H1 (cell line): Measurements from ENCODE around the gene GAS7. TPM values are rescaled to one million over a fixed set of nuclear protein-coding genes. Genes with fewer than 3 reads are reported as not detected.

Source experiments
- CTCF ChIA-PET: fragments of 300-600 bp; sonication (Branson Sonifier 250); formaldehyde crosslinking; loops from one replicate; lab custom pipeline; 2021; ENCODE audit not compliant: partially characterized antibody; lab: Charles Lee
- POLR2A ChIA-PET: fragments of 300-600 bp; sonication (Branson Sonifier 250); formaldehyde crosslinking; loops from one replicate; lab custom pipeline; 2021; ENCODE audit warnings: inconsistent platforms; ENCODE audit not compliant: partially characterized antibody; lab: Charles Lee
- DNase-seq, 2 experiments: peaks; one replicate each; pipeline versions ENCODE4 v3.0.0 to v3.0.0-alpha.2; 2010 to 2022; ENCODE audit warnings: low spot score in 2 of 2, low read depth in 1 of 2, mixed read lengths in 1 of 2
- FAIRE-seq: peaks from 2 replicates; lab custom pipeline; 2011; peaks lifted over from hg19 to GRCh38; lab: Jason Lieb, UNC
- H2AFZ ChIP-seq: 2 replicates; pipeline ENCODE4 v1.8.1; 2012; ENCODE audit warnings: low read length, inconsistent platforms
- H2AK5ac ChIP-seq: 2 replicates; pipeline ENCODE4 v1.6.1; 2013; ENCODE audit warnings: low read depth, low read length
- H2BK120ac ChIP-seq: replicated peaks from 2 replicates; pipeline ENCODE3; 2013; ENCODE audit warnings: low read depth, low read length, inconsistent platforms
- H2BK12ac ChIP-seq: 2 replicates; pipeline ENCODE4 v1.6.1; 2013; ENCODE audit warnings: low read depth, low read length
- H2BK15ac ChIP-seq: 2 replicates; pipeline ENCODE4 v1.6.1; 2013; ENCODE audit warnings: low read length
- H2BK20ac ChIP-seq: 2 replicates; pipeline ENCODE4 v1.6.1; 2013; ENCODE audit warnings: low read length
- H2BK5ac ChIP-seq: 2 replicates; pipeline ENCODE4 v1.6.1; 2013; ENCODE audit warnings: low read depth, low read length
- H3K14ac ChIP-seq: 2 replicates; pipeline ENCODE4 v1.6.1; 2013; ENCODE audit warnings: inconsistent platforms; ENCODE audit not compliant: insufficient read length
- H3K18ac ChIP-seq: 2 replicates; pipeline ENCODE4 v1.6.1; 2013; ENCODE audit warnings: low read length; ENCODE audit errors: extremely low read depth
- H3K23ac ChIP-seq: 2 replicates; pipeline ENCODE4 v1.6.1; 2013; ENCODE audit warnings: inconsistent platforms; ENCODE audit not compliant: insufficient read length
- H3K23me2 ChIP-seq: 2 replicates; pipeline ENCODE4 v1.6.1; 2013; ENCODE audit warnings: low read depth, low read length
- H3K27ac ChIP-seq: 2 replicates; pipeline ENCODE4 v1.6.1; 2011; ENCODE audit warnings: low read depth, low read length, inconsistent platforms
- H3K27me3 ChIP-seq, 4 experiments: replicated peaks in 1 of 4; 1 replicate in 1 of 4; 2 replicates in 3 of 4; pipeline versions ENCODE4 v1.6.1 to v1.8.1; 2011 to 2013; ENCODE audit warnings: low read length in 3 of 4, mild to moderate bottlenecking in 3 of 4, inconsistent platforms in 2 of 4, mixed read lengths in 2 of 4, moderate library complexity in 1 of 4; ENCODE audit not compliant: control insufficient read depth in 3 of 4, insufficient read depth in 3 of 4; ENCODE audit errors: extremely low read depth in 1 of 4
- H3K36me3 ChIP-seq, 4 experiments: 2 replicates each; pipeline versions ENCODE4 v1.6.1 to v1.8.1; 2011 to 2013; ENCODE audit warnings: mild to moderate bottlenecking in 4 of 4, low read length in 3 of 4, moderate library complexity in 2 of 4, control low read depth in 1 of 4, inconsistent platforms in 1 of 4; ENCODE audit not compliant: insufficient read depth in 4 of 4, control insufficient read depth in 2 of 4
- H3K4ac ChIP-seq: replicated peaks from 2 replicates; pipeline ENCODE3; 2013; ENCODE audit warnings: low read length, low read depth, mixed read lengths, inconsistent platforms; ENCODE audit not compliant: insufficient read length
- H3K4me1 ChIP-seq, 4 experiments: replicated peaks in 1 of 4; 1 replicate in 1 of 4; 2 replicates in 3 of 4; pipeline versions ENCODE4 v1.6.1 to v1.8.1; 2011 to 2013; ENCODE audit warnings: low read length in 3 of 4, inconsistent platforms in 2 of 4, mixed read lengths in 1 of 4; ENCODE audit not compliant: insufficient read depth in 4 of 4, control insufficient read depth in 3 of 4
- H3K4me2 ChIP-seq, 2 experiments: 2 replicates each; pipeline versions ENCODE4 v1.6.1 to v1.8.1; 2011 to 2013; ENCODE audit warnings: low read depth in 2 of 2, low read length in 2 of 2, control low read depth in 1 of 2, inconsistent platforms in 1 of 2, mild to moderate bottlenecking in 1 of 2; ENCODE audit not compliant: insufficient read depth in 1 of 2
- H3K4me3 ChIP-seq, 4 experiments: fragments of 200-600, 300-600 bp in 1 of 4; sonication (generic), shearing (Covaris generic), sonication (Bioruptor Twin) in 1 of 4; 2 replicates each; pipeline versions ENCODE4 v1.5.1 to v1.8.1; 2011 to 2016; ENCODE audit warnings: low read length in 4 of 4, low read depth in 3 of 4, control low read depth in 2 of 4, inconsistent platforms in 2 of 4, mild to moderate bottlenecking in 2 of 4, mixed read lengths in 1 of 4, moderate library complexity in 1 of 4; ENCODE audit not compliant: insufficient read depth in 2 of 4; ENCODE audit errors: extremely low read depth in 1 of 4
- H3K56ac ChIP-seq: replicated peaks from 2 replicates; pipeline ENCODE3; 2013; ENCODE audit warnings: low read depth, mild to moderate bottlenecking, mixed read lengths, low read length, inconsistent platforms; ENCODE audit not compliant: insufficient read length
- H3K79me1 ChIP-seq: 2 replicates; pipeline ENCODE4 v1.6.1; 2013; ENCODE audit warnings: low read depth, low read length, control low read depth
- H3K79me2 ChIP-seq, 2 experiments: 2 replicates each; pipeline versions ENCODE4 v1.6.1 to v1.8.1; 2012 to 2013; ENCODE audit warnings: low read length in 2 of 2, mild to moderate bottlenecking in 2 of 2, inconsistent platforms in 1 of 2; ENCODE audit not compliant: insufficient read depth in 2 of 2, control insufficient read depth in 1 of 2
- H3K9ac ChIP-seq, 4 experiments: replicated peaks in 1 of 4; 1 replicate in 1 of 4; 2 replicates in 3 of 4; pipeline versions ENCODE4 v1.6.1 to v1.8.1; 2011 to 2013; ENCODE audit warnings: low read depth in 3 of 4, low read length in 3 of 4, control low read depth in 2 of 4, mild to moderate bottlenecking in 2 of 4, moderate library complexity in 2 of 4, inconsistent platforms in 1 of 4; ENCODE audit errors: extremely low read depth in 1 of 4
- H3K9me3 ChIP-seq, 2 experiments: 2 replicates each; pipeline versions ENCODE4 v1.6.1 to v1.8.1; 2012 to 2013; ENCODE audit warnings: mild to moderate bottlenecking in 2 of 2, moderate library complexity in 2 of 2, control low read depth in 1 of 2, inconsistent platforms in 1 of 2, low read depth in 1 of 2, low read length in 1 of 2, mixed read lengths in 1 of 2; ENCODE audit not compliant: insufficient read depth in 2 of 2
- H4K20me1 ChIP-seq, 2 experiments: replicated peaks in 1 of 2; 2 replicates each; pipeline versions ENCODE3 to v1.8.1; 2011 to 2013; ENCODE audit warnings: inconsistent platforms in 2 of 2, low read length in 2 of 2, mild to moderate bottlenecking in 1 of 2; ENCODE audit not compliant: insufficient read depth in 2 of 2, control insufficient read depth in 1 of 2
- H4K5ac ChIP-seq: 2 replicates; pipeline ENCODE4 v1.6.1; 2013; ENCODE audit warnings: low read length, low read depth, mixed read lengths, inconsistent platforms; ENCODE audit not compliant: insufficient read length
- H4K8ac ChIP-seq: 2 replicates; pipeline ENCODE4 v1.8.0; 2013; ENCODE audit warnings: mild to moderate bottlenecking, moderate library complexity, low read length, inconsistent platforms; ENCODE audit not compliant: insufficient read depth; ENCODE audit errors: extremely low read depth
- H4K91ac ChIP-seq: replicated peaks from 2 replicates; pipeline ENCODE3; 2013; ENCODE audit warnings: low read length, mixed read lengths, inconsistent platforms; ENCODE audit not compliant: insufficient read length
- ASH2L ChIP-seq: fragments of 200-600, 300-600 bp; sonication (generic); IDR thresholded peaks from one replicate; pipeline ENCODE4 v1.7.1; 2017; ENCODE audit warnings: low read length
- CBX8 ChIP-seq: fragments of 300-800, 300-1000 bp; sonication (generic); IDR thresholded peaks from 2 replicates; pipeline ENCODE4 v1.7.1; 2016; ENCODE audit warnings: low read depth, low read length, borderline replicate concordance
- CREB1 ChIP-seq: IDR thresholded peaks from 2 replicates; pipeline ENCODE4 v1.6.1; 2012; ENCODE audit warnings: inconsistent platforms
- EGR1 ChIP-seq: IDR thresholded peaks from 2 replicates; pipeline ENCODE4 v1.6.1; 2011; ENCODE audit warnings: low read depth, low read length, borderline replicate concordance
- GABPA ChIP-seq: IDR thresholded peaks from 2 replicates; pipeline ENCODE4 v1.6.1; 2011; ENCODE audit warnings: mild to moderate bottlenecking, low read length, moderate library complexity, borderline replicate concordance; ENCODE audit not compliant: insufficient read depth
- GTF2F1 ChIP-seq: IDR thresholded peaks from 2 replicates; pipeline ENCODE4 v1.6.1; 2012; ENCODE audit warnings: low read depth, low read length, improper control_type of control experiment, borderline replicate concordance
- KDM1A ChIP-seq: fragments of 200-600, 300-600 bp; sonication (generic); IDR thresholded peaks from 2 replicates; pipeline ENCODE4 v1.7.1; 2016; ENCODE audit warnings: mild to moderate bottlenecking, low read length, borderline replicate concordance
- MAX ChIP-seq: IDR thresholded peaks from 2 replicates; pipeline ENCODE4 v1.6.1; 2012; ENCODE audit warnings: inconsistent platforms
- NRF1 ChIP-seq: IDR thresholded peaks from 2 replicates; pipeline ENCODE4 v1.6.1; 2011; ENCODE audit warnings: mild to moderate bottlenecking, low read depth, low read length, improper control_type of control experiment
- RFX5 ChIP-seq: IDR thresholded peaks from 2 replicates; pipeline ENCODE4 v1.6.1; 2011; ENCODE audit warnings: low read depth, low read length, improper control_type of control experiment, borderline replicate concordance
- RNF2 ChIP-seq: fragments of 200-900, 300-1000 bp; sonication (generic); IDR thresholded peaks from 2 replicates; pipeline ENCODE4 v1.7.1; 2016; ENCODE audit warnings: borderline replicate concordance, low read depth, mild to moderate bottlenecking, antibody characterized with exemption, low read length; ENCODE audit not compliant: poor library complexity, severe bottlenecking; ENCODE audit errors: missing control alignments
- SP2 ChIP-seq: IDR thresholded peaks from 2 replicates; pipeline ENCODE4 v1.6.1; 2012; ENCODE audit warnings: mild to moderate bottlenecking, low read length, inconsistent platforms
- SP4 ChIP-seq: IDR thresholded peaks from 2 replicates; pipeline ENCODE4 v1.6.1; 2012; ENCODE audit warnings: low read length, inconsistent platforms
- TAF7 ChIP-seq: optimal IDR thresholded peaks from 2 replicates; pipeline ENCODE3; 2011; ENCODE audit warnings: low read depth, mild to moderate bottlenecking, inconsistent platforms, low read length, moderate library complexity, borderline replicate concordance
- YY1 ChIP-seq: IDR thresholded peaks from 2 replicates; pipeline ENCODE4 v1.6.1; 2011; ENCODE audit warnings: low read depth, mild to moderate bottlenecking, low read length
- WGBS, 2 experiments: shearing (Covaris generic) in 1 of 2; methylation state at CpG; one replicate each; pipeline versions ENCODE4 v1.1.6 to v1.1.7; 2013 to 2015; ENCODE audit warnings: low lambda C conversion rate in 2 of 2, mixed read lengths in 2 of 2, inconsistent platforms in 1 of 2, low coverage in 1 of 2, missing lambda C conversion rate in 1 of 2; ENCODE audit not compliant: insufficient replicate concordance in 2 of 2, insufficient coverage in 1 of 2, insufficient read length in 1 of 2; ENCODE audit errors: extremely low coverage in 1 of 2, missing lambda C conversion rate in 1 of 2; 5-methylcytosine and 5-hydroxymethylcytosine counted together
- polyA plus RNA-seq, 7 experiments: library from polyadenylated mRNA; depleted of rRNA in 3 of 7; stranded (reverse) in 5 of 7; unstranded in 2 of 7; fragments of >200 nt in 5 of 7; fragments of 200-250 nt in 2 of 7; gene quantifications; 1 replicate in 5 of 7; 2 replicates in 1 of 7; 4 replicates in 1 of 7; pipeline versions ENCODE4 v1.2.1 to v1.2.3, GENCODE V29; 2011 to 2013; ENCODE audit warnings: missing spikeins in 2 of 7, mixed read lengths in 2 of 7
- total RNA-seq: library from RNA; stranded (reverse); fragmentation: NEBNext Ultra II Directional; extraction: Animal tissue kit (Norgen Biotek cat#: 25700); gene quantifications from 2 replicates; pipeline ENCODE4 v1.2.1, GENCODE V29; 2021

Gene GAS7
- total and polyA plus RNA-seq, 2 of the 8 experiments (the other 6 are each of a cell fraction or from before 2014, with no cell fraction given): 5.0 to 14.5 TPM

- Histone ChIP-seq H2AK5ac (no peak overlapping the region), H2BK120ac (no peak overlapping the region), H3K4me1 (no peaks in the 10 kb centered on the region), H3K4me2 (no peak overlapping the region), H3K27me3 (no peaks in the 10 kb centered on the region), H4K91ac (no peak overlapping the region), H2BK5ac (no peak overlapping the region), H3K18ac (no peak overlapping the region), H3K23ac (no peak overlapping the region), H3K4ac (no peak overlapping the region), H3K14ac (no peak overlapping the region), H2BK15ac (no peak overlapping the region), H3K27ac (no peak overlapping the region), H3K36me3 (no peaks in the 10 kb centered on the region), H3K9me3 (no peaks in the 10 kb centered on the region), H2BK12ac (no peak overlapping the region), H4K20me1 (no peaks in the 10 kb centered on the region), H3K9ac (no peak overlapping the region), H4K8ac (no peak overlapping the region), H3K23me2 (no peaks in the 10 kb centered on the region), H3K56ac (no peak overlapping the region), H2AFZ (no peak overlapping the region), H3K4me3 (no peak overlapping the region), H3K79me1 (no peaks in the 10 kb centered on the region), H4K5ac (no peak overlapping the region), H3K79me2 (no peaks in the 10 kb centered on the region), H2BK20ac (no peak overlapping the region)
- FAIRE-seq (no peak), DNase-seq (no peak)
- ChIA-PET POLR2A (no interaction called here), CTCF (interaction anchor here (0.7 kb wide), 1 partner anchor 40 kb away, joined by 3 read pairs; no protein-coding TSS in a partner anchor)
- WGBS, 2 experiments: 89% methylated on average over 4 of the region's 4 CpGs; no CpG with 5 or more reads in 1 of the 2 experiments
- no peak for TF ChIP-seq NRF1
- TF ChIP-seq KDM1A: no peak
- TF ChIP-seq RFX5: no peak
- TF ChIP-seq CBX8: no peak
- no peak for TF ChIP-seq CREB1
- no peak for TF ChIP-seq YY1
- TF ChIP-seq RNF2: no peak
- no peak for TF ChIP-seq GABPA
- no peak for TF ChIP-seq SP4
- no peak for TF ChIP-seq ASH2L
- no peak for TF ChIP-seq TAF7
- no peak for TF ChIP-seq MAX
- no peak for TF ChIP-seq EGR1
- TF ChIP-seq GTF2F1: no peak
- TF ChIP-seq SP2: no peak
Observed at GRCh38 chr17:10109146-10109545, 89.3 kb downstream of the GAS7 start.
